H9 (cell line): ENCODE measurements around the gene ABCE1. TPM values are rescaled to one million over a fixed set of nuclear protein-coding genes. Genes with fewer than 3 reads are reported as not detected.

Experiments used
- DNase-seq: peaks from one replicate; pipeline ENCODE4 v3.0.0-alpha.2; 2017
- H2AFZ ChIP-seq: one replicate; pipeline ENCODE4 v1.6.1; 2013; ENCODE audit warnings: mild to moderate bottlenecking, low read length, control low read depth, moderate library complexity
- H2AK5ac ChIP-seq: 2 replicates; pipeline ENCODE4 v1.6.1; 2013; ENCODE audit warnings: low read length, control low read depth, mixed read lengths; ENCODE audit not compliant: insufficient read length
- H2BK120ac ChIP-seq: one replicate; pipeline ENCODE4 v1.6.1; 2013; ENCODE audit warnings: low read depth, mild to moderate bottlenecking, low read length, control low read depth, inconsistent platforms; ENCODE audit not compliant: poor library complexity, severe bottlenecking
- H2BK12ac ChIP-seq: 2 replicates; pipeline ENCODE4 v1.6.1; 2013; ENCODE audit warnings: low read length, control low read depth, mixed read lengths, low read depth; ENCODE audit not compliant: insufficient read length
- H2BK15ac ChIP-seq: 2 replicates; pipeline ENCODE4 v1.6.1; 2013; ENCODE audit warnings: low read depth, low read length, control low read depth
- H2BK20ac ChIP-seq: one replicate; pipeline ENCODE4 v1.6.1; 2013; ENCODE audit warnings: low read depth, mild to moderate bottlenecking, low read length, control low read depth, inconsistent platforms; ENCODE audit not compliant: poor library complexity, severe bottlenecking
- H2BK5ac ChIP-seq: 2 replicates; pipeline ENCODE4 v1.6.1; 2013; ENCODE audit warnings: low read length, control low read depth, mixed read lengths; ENCODE audit not compliant: insufficient read length
- H3K14ac ChIP-seq: 2 replicates; pipeline ENCODE4 v1.6.1; 2013; ENCODE audit warnings: low read length, control low read depth; ENCODE audit not compliant: insufficient read depth
- H3K18ac ChIP-seq: 2 replicates; pipeline ENCODE4 v1.6.1; 2013; ENCODE audit warnings: low read depth, mild to moderate bottlenecking, mixed read lengths, low read length, control low read depth; ENCODE audit not compliant: insufficient read length
- H3K23ac ChIP-seq: 2 replicates; pipeline ENCODE4 v1.6.1; 2013; ENCODE audit warnings: low read length, control low read depth, mixed read lengths, low read depth; ENCODE audit not compliant: insufficient read length
- H3K23me2 ChIP-seq: 2 replicates; pipeline ENCODE4 v1.6.1; 2013; ENCODE audit warnings: low read depth, mild to moderate bottlenecking, mixed read lengths, low read length, control low read depth; ENCODE audit not compliant: insufficient read length, poor library complexity, severe bottlenecking
- H3K27ac ChIP-seq: 2 replicates; pipeline ENCODE4 v1.5.1; 2013; ENCODE audit warnings: low read length, control low read depth, mixed read lengths, low read depth; ENCODE audit not compliant: insufficient read length
- H3K27me3 ChIP-seq: 2 replicates; pipeline ENCODE4 v1.6.1; 2013; ENCODE audit warnings: low read length, control low read depth, inconsistent platforms; ENCODE audit not compliant: insufficient read depth
- H3K4ac ChIP-seq: 2 replicates; pipeline ENCODE4 v1.6.1; 2013; ENCODE audit warnings: low read depth, mild to moderate bottlenecking, control low read depth, inconsistent platforms, low read length, moderate library complexity
- H3K4me1 ChIP-seq: 2 replicates; pipeline ENCODE4 v1.6.1; 2013; ENCODE audit warnings: low read length, control low read depth, inconsistent platforms; ENCODE audit not compliant: insufficient read depth
- H3K4me2 ChIP-seq: 2 replicates; pipeline ENCODE4 v1.6.1; 2013; ENCODE audit warnings: low read length, control low read depth, mixed read lengths; ENCODE audit not compliant: insufficient read length, insufficient read depth
- H3K56ac ChIP-seq: 2 replicates; pipeline ENCODE4 v1.6.1; 2013; ENCODE audit warnings: low read depth, mild to moderate bottlenecking, mixed read lengths, low read length, control low read depth; ENCODE audit not compliant: insufficient read length
- H3K79me1 ChIP-seq: 2 replicates; pipeline ENCODE4 v1.6.1; 2013; ENCODE audit warnings: low read depth, mild to moderate bottlenecking, moderate library complexity, low read length, control low read depth, inconsistent platforms; ENCODE audit not compliant: insufficient read depth, poor library complexity, severe bottlenecking
- H3K79me2 ChIP-seq: 2 replicates; pipeline ENCODE4 v1.6.1; 2013; ENCODE audit warnings: low read length, control low read depth, inconsistent platforms; ENCODE audit not compliant: insufficient read depth
- H3K9ac ChIP-seq: 2 replicates; pipeline ENCODE4 v1.6.1; 2013; ENCODE audit warnings: low read length, control low read depth, mixed read lengths; ENCODE audit not compliant: insufficient read length; ENCODE audit errors: extremely low read depth
- H3K9me3 ChIP-seq: one replicate; pipeline ENCODE4 v1.6.1; 2013; ENCODE audit warnings: low read depth, low read length, inconsistent platforms; ENCODE audit not compliant: control insufficient read depth
- H3T11ph ChIP-seq: one replicate; pipeline ENCODE4 v1.6.1; 2013; ENCODE audit warnings: mild to moderate bottlenecking, low read length, control low read depth, inconsistent platforms
- H4K20me1 ChIP-seq: one replicate; pipeline ENCODE4 v1.6.1; 2013; ENCODE audit not compliant: control insufficient read depth, insufficient read length, insufficient read depth
- H4K5ac ChIP-seq: 2 replicates; pipeline ENCODE4 v1.6.1; 2013; ENCODE audit warnings: low read depth, mild to moderate bottlenecking, mixed read lengths, low read length, control low read depth; ENCODE audit not compliant: insufficient read length
- H4K8ac ChIP-seq: replicated peaks from 2 replicates; pipeline ENCODE4 v1.6.1; 2013; ENCODE audit warnings: low read length, control low read depth, mixed read lengths, low read depth; ENCODE audit not compliant: insufficient read length
- H4K91ac ChIP-seq: 2 replicates; pipeline ENCODE4 v1.6.1; 2013; ENCODE audit warnings: low read depth, mild to moderate bottlenecking, moderate library complexity, mixed read lengths, low read length, control low read depth; ENCODE audit not compliant: insufficient read length
- H3K27ac Mint-ChIP-seq, 3 experiments: 2 replicates in 2 of 3; 3 replicates in 1 of 3; pipeline ENCODE4 v1.8.0; 2020 to 2021; ENCODE audit warnings: mixed read lengths in 3 of 3, mild to moderate bottlenecking in 1 of 3, moderate library complexity in 1 of 3
- H3K27me3 Mint-ChIP-seq: 2 replicates; pipeline ENCODE4 v1.8.0; 2021; ENCODE audit warnings: low read depth, mild to moderate bottlenecking, moderate library complexity, mixed read lengths
- H3K36me3 Mint-ChIP-seq, 3 experiments: 2 replicates in 2 of 3; 3 replicates in 1 of 3; pipeline ENCODE4 v1.8.0; 2020 to 2021; ENCODE audit warnings: low read depth in 3 of 3, mixed read lengths in 3 of 3; ENCODE audit not compliant: insufficient read depth in 1 of 3
- H3K4me1 Mint-ChIP-seq, 2 experiments: 2 replicates each; pipeline ENCODE4 v1.8.0; 2020; ENCODE audit warnings: mixed read lengths in 2 of 2
- H3K4me3 Mint-ChIP-seq, 2 experiments: 2 replicates in 1 of 2; 3 replicates in 1 of 2; pipeline ENCODE4 v1.8.0; 2020 to 2021; ENCODE audit warnings: mild to moderate bottlenecking in 2 of 2, mixed read lengths in 2 of 2, moderate library complexity in 1 of 2
- H3K9me3 Mint-ChIP-seq, 2 experiments: 2 replicates in 1 of 2; 3 replicates in 1 of 2; pipeline ENCODE4 v1.8.0; 2020; ENCODE audit warnings: mild to moderate bottlenecking in 2 of 2, mixed read lengths in 2 of 2, moderate library complexity in 1 of 2
- CTCF ChIP-seq: fragments of 200-600 bp; sonication (generic); conservative IDR thresholded peaks from 3 replicates; pipeline ENCODE4 v1.8.0; 2021; ENCODE audit warnings: antibody characterized with exemption, mild to moderate bottlenecking
- total RNA-seq: library from RNA; stranded (reverse); gene quantifications from 2 replicates; pipeline ENCODE4 v1.2.1, GENCODE V29; 2021

The ABCE1 gene
- total RNA-seq, 1 experiment from 2014 or later: 112 TPM

GRCh38 chr4:145058256-145058655 is 39.9 kb upstream of the ABCE1 start:
- H3K27ac Mint-ChIP-seq: no peak overlapping the region; a peak in 1 of 7 replicates
- Histone ChIP-seq H3K79me1 (no peaks in the 10 kb centered on the region), H4K5ac (no peak overlapping the region), H2AK5ac (no peak overlapping the region), H2BK12ac (no peak overlapping the region), H3K9me3 (no peaks in the 10 kb centered on the region), H3K23me2 (no peaks in the 10 kb centered on the region), H3K4me1 (no peaks in the 10 kb centered on the region), H4K8ac (no peak overlapping the region), H3K27ac (no peak overlapping the region), H3K4ac (no peak overlapping the region), H3K23ac (no peak overlapping the region), H3T11ph (no peak overlapping the region), H3K18ac (no peak overlapping the region), H2BK15ac (no peak overlapping the region; the same call in 1 of the 2 replicates), H2BK5ac (no peak overlapping the region), H2BK20ac (no peak overlapping the region), H3K27me3 (no peaks in the 10 kb centered on the region), H3K79me2 (no peaks in the 10 kb centered on the region; the same call in 1 of the 2 replicates), H4K20me1 (no peaks in the 10 kb centered on the region), H3K4me2 (no peak overlapping the region), H2BK120ac (no peak overlapping the region), H3K56ac (no peak overlapping the region), H2AFZ (no peak overlapping the region), H4K91ac (no peak overlapping the region), H3K9ac (no peak overlapping the region), H3K14ac (no peak overlapping the region)
- no peak for DNase-seq
- no peak overlapping the region for H3K4me3 Mint-ChIP-seq
- peaks cover 0 to 2% of the 10 kb centered on the region in 2 experiments; a peak in 1 of 5 replicates for H3K9me3 Mint-ChIP-seq
- peaks cover 3 to 12% (median 9%) of the 10 kb centered on the region in 3 experiments; a peak in 6 of 7 replicates for H3K36me3 Mint-ChIP-seq
- H3K27me3 Mint-ChIP-seq: no peaks in the 10 kb centered on the region
- peaks cover 0 to 4% of the 10 kb centered on the region in 2 experiments; a peak in 3 of 4 replicates for H3K4me1 Mint-ChIP-seq
- no peak for TF ChIP-seq CTCF
